HCT116 (cell line): Measurements from ENCODE around the gene STAT4. TPM values are rescaled to one million over a fixed set of nuclear protein-coding genes. Genes with fewer than 3 reads are reported as not detected.

Experiments used
- ATAC-seq: fragments of 200-7000 bp; cut with Tn5 transposase; 2 replicates; pipeline ENCODE4 v1.9.1; 2020; ENCODE audit warnings: mild to moderate bottlenecking, moderate library complexity
- BruUV-seq: library from RNA; stranded (reverse); fragments of 400-500 nt; replicated peaks from 2 replicates; lab custom pipeline; 2021; lab: Mats Ljungman, UMichigan
- CTCF ChIA-PET: fragments of 300-600 bp; sonication (Branson Sonifier 250); formaldehyde crosslinking; loops from one replicate; lab custom pipeline; 2021; ENCODE audit warnings: antibody characterized with exemption; lab: Charles Lee
- POLR2A ChIA-PET: fragments of 300-600, 350-600 bp; sonication (Branson Sonifier 250); formaldehyde crosslinking; loops from one replicate; lab custom pipeline; 2021; ENCODE audit warnings: antibody characterized with exemption; lab: Charles Lee
- RAD21 ChIA-PET, 2 experiments: fragments of 300-600 bp; sonication (Branson Sonifier 250); formaldehyde crosslinking; loops; one replicate each; lab custom pipeline; 2023; ENCODE audit warnings: low total read pairs in 2 of 2; ENCODE audit not compliant: uncharacterized antibody in 2 of 2, unreplicated experiment in 2 of 2, low non-redundant PET in 1 of 2; lab: Charles Lee
- DNase-seq: peaks from one replicate; pipeline ENCODE4 v3.0.0-alpha.2; 2010; ENCODE audit warnings: low read depth, low spot score
- H2AFZ ChIP-seq: fragments of 200-600 bp; shearing (Covaris generic), sonication (generic); 2 replicates; pipeline ENCODE4 v1.6.1; 2017; ENCODE audit warnings: low read depth, mixed run types, mixed read lengths, antibody characterized with exemption, low read length; ENCODE audit not compliant: poor library complexity, severe bottlenecking
- H3K27ac ChIP-seq: 2 replicates; pipeline ENCODE4 v1.5.1; 2012; ENCODE audit warnings: low read depth, low read length
- H3K27me3 ChIP-seq: fragments of 200-600 bp; sonication (generic); 2 replicates; pipeline ENCODE4 v1.6.1; 2016; ENCODE audit warnings: mixed run types, low read length, mixed read lengths; ENCODE audit not compliant: insufficient read depth
- H3K36me3 ChIP-seq, 2 experiments: fragments of 200-500 bp in 1 of 2; fragments of 200-600 bp in 1 of 2; sonication (Bioruptor generic) in 1 of 2; sonication (generic) in 1 of 2; 2 replicates each; pipeline versions ENCODE4 v1.5.1 to v1.6.1; 2014 to 2016; ENCODE audit warnings: low read length in 2 of 2, inconsistent platforms in 1 of 2, mixed read lengths in 1 of 2, mixed run types in 1 of 2; ENCODE audit not compliant: insufficient read depth in 2 of 2, control insufficient read depth in 1 of 2
- H3K4me1 ChIP-seq, 2 experiments: fragments of 200-600 bp in 1 of 2; sonication (generic) in 1 of 2; 2 replicates each; pipeline versions ENCODE4 v1.5.1 to v1.6.1; 2012 to 2017; ENCODE audit warnings: low read length in 2 of 2, inconsistent platforms in 1 of 2, mild to moderate bottlenecking in 1 of 2, mixed read lengths in 1 of 2, mixed run types in 1 of 2, moderate library complexity in 1 of 2; ENCODE audit not compliant: insufficient read depth in 2 of 2, control insufficient read depth in 1 of 2
- H3K4me2 ChIP-seq: fragments of 200-600 bp; sonication (generic); 2 replicates; pipeline ENCODE4 v1.6.1; 2017; ENCODE audit warnings: mixed run types, low read length, mixed read lengths
- H3K4me3 ChIP-seq, 2 experiments: fragments of 200-600 bp in 1 of 2; sonication (generic) in 1 of 2; replicated peaks in 1 of 2; 2 replicates each; pipeline ENCODE4 v1.5.1; 2011 to 2016; ENCODE audit warnings: low read length in 2 of 2, control low read depth in 1 of 2, low read depth in 1 of 2, mild to moderate bottlenecking in 1 of 2, mixed read lengths in 1 of 2, mixed run types in 1 of 2
- H3K79me2 ChIP-seq: fragments of 200-600 bp; sonication (generic); 2 replicates; pipeline ENCODE4 v1.6.1; 2017; ENCODE audit warnings: mild to moderate bottlenecking, mixed run types, low read length, moderate library complexity, mixed read lengths; ENCODE audit not compliant: insufficient read depth
- H3K9ac ChIP-seq: fragments of 200-600 bp; sonication (generic); 2 replicates; pipeline ENCODE4 v1.6.1; 2016; ENCODE audit warnings: low read length, mixed read lengths
- H3K9me2 ChIP-seq: fragments of 200-600 bp; sonication (generic), shearing (Covaris generic); 2 replicates; pipeline ENCODE4 v1.6.1; 2017; ENCODE audit warnings: mixed run types, mild to moderate bottlenecking, moderate library complexity; ENCODE audit not compliant: insufficient read depth
- H3K9me3 ChIP-seq, 2 experiments: fragments of 200-500 bp in 1 of 2; fragments of 200-600 bp in 1 of 2; sonication (Bioruptor generic) in 1 of 2; sonication (generic) in 1 of 2; 2 replicates each; pipeline ENCODE4 v1.6.1; 2014 to 2017; ENCODE audit warnings: low read length in 2 of 2, mixed read lengths in 2 of 2, inconsistent platforms in 1 of 2, low read depth in 1 of 2, mild to moderate bottlenecking in 1 of 2, mixed run types in 1 of 2, moderate library complexity in 1 of 2; ENCODE audit not compliant: control insufficient read depth in 1 of 2, insufficient read depth in 1 of 2
- H4K20me1 ChIP-seq: fragments of 200-600 bp; sonication (generic), shearing (Covaris generic); 2 replicates; pipeline ENCODE4 v1.6.1; 2017; ENCODE audit warnings: mixed run types, mild to moderate bottlenecking, moderate library complexity; ENCODE audit not compliant: insufficient read depth
- CBX3 ChIP-seq: IDR thresholded peaks from 2 replicates; pipeline ENCODE4 v1.6.1; 2012; ENCODE audit warnings: low read depth
- ELF1 ChIP-seq: IDR thresholded peaks from 2 replicates; pipeline ENCODE4 v1.6.1; 2012; ENCODE audit warnings: low read depth, borderline replicate concordance
- EZH2 ChIP-seq: fragments of 200-600 bp; sonication (generic); IDR thresholded peaks from 2 replicates; pipeline ENCODE4 v1.6.1; 2017; ENCODE audit warnings: antibody characterized with exemption, mixed run types
- FOSL1 ChIP-seq: IDR thresholded peaks from 2 replicates; pipeline ENCODE4 v1.6.1; 2012; ENCODE audit warnings: low read depth
- JUND ChIP-seq: IDR thresholded peaks from 2 replicates; pipeline ENCODE4 v1.6.1; 2012
- POLR2A ChIP-seq: IDR thresholded peaks from 2 replicates; pipeline ENCODE4 v1.7.0; 2011; ENCODE audit warnings: borderline replicate concordance; ENCODE audit not compliant: insufficient read depth, insufficient read length; ENCODE audit errors: extremely low read depth
- POLR2AphosphoS5 ChIP-seq: IDR thresholded peaks from 2 replicates; pipeline ENCODE4 v1.6.1; 2011; ENCODE audit warnings: mild to moderate bottlenecking, low read depth, low read length, moderate library complexity
- SIN3A ChIP-seq: IDR thresholded peaks from 2 replicates; pipeline ENCODE4 v1.6.1; 2012; ENCODE audit warnings: low read depth
- ZFX ChIP-seq: fragments of 450-650 bp; IDR thresholded peaks from 2 replicates; pipeline ENCODE4 v1.6.1; 2017
- intact Hi-C: fragments of 100-400 bp; cut with micrococcal nuclease; formaldehyde crosslinking; loops from 2 replicates; pipeline ENCODE4 v1.10.0; 2022
- total RNA-seq: library from RNA; stranded (reverse); gene quantifications from one replicate; pipeline ENCODE4 v1.2.1, GENCODE V29; 2021; ENCODE audit not compliant: unreplicated experiment
- TF ChIP-seq, protein P1 (sequence below): IDR thresholded peaks from 2 replicates; pipeline ENCODE4 v1.6.1; 2012; ENCODE audit warnings: low read depth

STAT4 gene
- total RNA-seq, 1 experiment from 2014 or later, result 2.0 TPM

DNA sequence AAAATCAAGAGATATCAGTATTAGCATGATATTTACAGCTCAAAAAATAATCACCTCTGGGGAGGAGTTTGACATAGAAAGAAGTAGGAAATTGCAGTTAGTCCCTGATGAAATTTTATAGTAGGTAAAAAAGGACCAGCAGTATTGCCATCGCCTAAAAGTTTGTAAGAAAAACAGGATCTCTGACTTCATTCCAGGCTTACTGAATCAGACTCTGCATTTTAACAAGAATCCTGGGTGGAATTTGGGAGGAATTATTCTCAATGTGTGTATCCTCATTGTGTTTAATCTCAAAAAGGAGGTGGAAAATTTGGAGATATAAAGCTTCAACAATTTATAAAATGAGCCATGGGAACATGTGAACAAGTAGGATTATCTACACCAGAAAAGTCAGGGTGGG is 105.7 kb downstream of the STAT4 start:
- ATAC-seq, result no peak
- H3K79me2 ChIP-seq, result no peaks in the 10 kb centered on the region
- ChIA-PET POLR2A (no interaction called here), RAD21 (no interaction called here), CTCF (no interaction called here)
- H3K27ac ChIP-seq, result no peak overlapping the region
- H3K4me1 ChIP-seq, result peaks cover 12 to 17% of the 10 kb centered on the region in 2 experiments
- H3K4me3 ChIP-seq, result no peak overlapping the region
- no peak for DNase-seq
- no peak overlapping the region for H2AFZ ChIP-seq
- no TSS peak for BruUV-seq
- H3K9me3 ChIP-seq, result peaks cover 0 to 7% of the 10 kb centered on the region in 2 experiments; a peak in 1 of 4 replicates
- no peak overlapping the region for H3K9ac ChIP-seq
- intact Hi-C loops, result no loop called here
- no peak for TF ChIP-seq JUND
- no peak for TF ChIP-seq POLR2AphosphoS5
- TF ChIP-seq EZH2, result no peak
- TF ChIP-seq ZFX, result no peak
- no peak for TF ChIP-seq POLR2A
- no peak for TF ChIP-seq CBX3
- TF ChIP-seq ELF1, result no peak
- no peak for TF ChIP-seq FOSL1
- TF ChIP-seq SIN3A, result no peak
- TF ChIP-seq, protein P1, sequence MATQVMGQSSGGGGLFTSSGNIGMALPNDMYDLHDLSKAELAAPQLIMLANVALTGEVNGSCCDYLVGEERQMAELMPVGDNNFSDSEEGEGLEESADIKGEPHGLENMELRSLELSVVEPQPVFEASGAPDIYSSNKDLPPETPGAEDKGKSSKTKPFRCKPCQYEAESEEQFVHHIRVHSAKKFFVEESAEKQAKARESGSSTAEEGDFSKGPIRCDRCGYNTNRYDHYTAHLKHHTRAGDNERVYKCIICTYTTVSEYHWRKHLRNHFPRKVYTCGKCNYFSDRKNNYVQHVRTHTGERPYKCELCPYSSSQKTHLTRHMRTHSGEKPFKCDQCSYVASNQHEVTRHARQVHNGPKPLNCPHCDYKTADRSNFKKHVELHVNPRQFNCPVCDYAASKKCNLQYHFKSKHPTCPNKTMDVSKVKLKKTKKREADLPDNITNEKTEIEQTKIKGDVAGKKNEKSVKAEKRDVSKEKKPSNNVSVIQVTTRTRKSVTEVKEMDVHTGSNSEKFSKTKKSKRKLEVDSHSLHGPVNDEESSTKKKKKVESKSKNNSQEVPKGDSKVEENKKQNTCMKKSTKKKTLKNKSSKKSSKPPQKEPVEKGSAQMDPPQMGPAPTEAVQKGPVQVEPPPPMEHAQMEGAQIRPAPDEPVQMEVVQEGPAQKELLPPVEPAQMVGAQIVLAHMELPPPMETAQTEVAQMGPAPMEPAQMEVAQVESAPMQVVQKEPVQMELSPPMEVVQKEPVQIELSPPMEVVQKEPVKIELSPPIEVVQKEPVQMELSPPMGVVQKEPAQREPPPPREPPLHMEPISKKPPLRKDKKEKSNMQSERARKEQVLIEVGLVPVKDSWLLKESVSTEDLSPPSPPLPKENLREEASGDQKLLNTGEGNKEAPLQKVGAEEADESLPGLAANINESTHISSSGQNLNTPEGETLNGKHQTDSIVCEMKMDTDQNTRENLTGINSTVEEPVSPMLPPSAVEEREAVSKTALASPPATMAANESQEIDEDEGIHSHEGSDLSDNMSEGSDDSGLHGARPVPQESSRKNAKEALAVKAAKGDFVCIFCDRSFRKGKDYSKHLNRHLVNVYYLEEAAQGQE, result no peak
- no peaks in the 10 kb centered on the region for H4K20me1 ChIP-seq
- H3K9me2 ChIP-seq, result no peaks in the 10 kb centered on the region
- no peaks in the 10 kb centered on the region for H3K27me3 ChIP-seq
- no peak overlapping the region for H3K4me2 ChIP-seq
- no peaks in the 10 kb centered on the region for H3K36me3 ChIP-seq
